GM12878 (cell line): ENCODE measurements around the gene RAB44. TPM values are rescaled to one million over a fixed set of nuclear protein-coding genes. Genes with fewer than 3 reads are reported as not detected.

ENCODE experiments used
- BACH1 ChIP-seq: fragments of 450-650 bp; IDR thresholded peaks from 2 replicates; pipeline ENCODE4 v1.6.1; 2017; ENCODE audit warnings: mild to moderate bottlenecking, borderline replicate concordance
- BMI1 ChIP-seq: fragments of 450-650 bp; IDR thresholded peaks from 2 replicates; pipeline ENCODE4 v1.6.1; 2016; ENCODE audit warnings: mild to moderate bottlenecking, moderate library complexity, borderline replicate concordance
- CBX5 ChIP-seq: sonication (generic); IDR thresholded peaks from 2 replicates; pipeline ENCODE4 v1.6.1; 2016; ENCODE audit warnings: low read depth, moderate library complexity, mild to moderate bottlenecking, inconsistent platforms
- CHD4 ChIP-seq: fragments of 200-600 bp; sonication (generic); IDR thresholded peaks from 2 replicates; pipeline ENCODE4 v1.6.1; 2016; ENCODE audit warnings: mild to moderate bottlenecking
- CREB1 ChIP-seq: IDR thresholded peaks from 2 replicates; pipeline ENCODE4 v1.6.1; 2012; ENCODE audit warnings: low read depth, mild to moderate bottlenecking, inconsistent platforms
- E2F4 ChIP-seq: IDR thresholded peaks from 2 replicates; pipeline ENCODE4 v1.6.1; 2012; ENCODE audit warnings: low read depth, low read length, improper control_type of control experiment
- EGR1 ChIP-seq, 2 experiments: IDR thresholded peaks; 1 replicate in 1 of 2; 2 replicates in 1 of 2; pipeline ENCODE4 v1.6.1; 2011 to 2012; ENCODE audit warnings: low read depth in 2 of 2, low read length in 2 of 2, borderline replicate concordance in 1 of 2, mild to moderate bottlenecking in 1 of 2, moderate library complexity in 1 of 2
- EZH2 ChIP-seq: IDR thresholded peaks from 2 replicates; pipeline ENCODE4 v1.6.1; 2012; ENCODE audit warnings: low read depth, mild to moderate bottlenecking, control low read depth, inconsistent platforms, low read length, borderline replicate concordance; ENCODE audit not compliant: control insufficient read depth
- FOS ChIP-seq: IDR thresholded peaks from 3 replicates; pipeline ENCODE4 v1.6.1; 2011; ENCODE audit warnings: borderline replicate concordance; ENCODE audit not compliant: insufficient read length; ENCODE audit errors: extremely low read depth
- HDAC2 ChIP-seq: fragments of 200-600 bp; sonication (generic); IDR thresholded peaks from 2 replicates; pipeline ENCODE4 v1.6.1; 2017
- HDAC6 ChIP-seq: fragments of 200-600 bp; sonication (generic); IDR thresholded peaks from one replicate; pipeline ENCODE4 v1.8.0; 2017; ENCODE audit warnings: antibody characterized with exemption; ENCODE audit not compliant: unreplicated experiment
- JUNB ChIP-seq: IDR thresholded peaks from 2 replicates; pipeline ENCODE4 v1.6.1; 2016; ENCODE audit warnings: antibody characterized with exemption, mild to moderate bottlenecking
- KLF5 ChIP-seq: fragments of 450-650 bp; IDR thresholded peaks from 2 replicates; pipeline ENCODE4 v1.6.1; 2014; ENCODE audit warnings: mild to moderate bottlenecking; ENCODE audit not compliant: partially characterized antibody
- LARP7 ChIP-seq: fragments of 450-650 bp; IDR thresholded peaks from 2 replicates; pipeline ENCODE4 v1.6.1; 2017; ENCODE audit warnings: mild to moderate bottlenecking
- MEF2B ChIP-seq: fragments of 450-650 bp; IDR thresholded peaks from 2 replicates; pipeline ENCODE4 v1.6.1; 2018; ENCODE audit warnings: mild to moderate bottlenecking, moderate library complexity; ENCODE audit not compliant: partially characterized antibody, poor library complexity, severe bottlenecking
- NFYB ChIP-seq: IDR thresholded peaks from 2 replicates; pipeline ENCODE4 v1.6.1; 2011; ENCODE audit warnings: low read depth, mild to moderate bottlenecking, low read length, improper control_type of control experiment, moderate library complexity; ENCODE audit not compliant: insufficient read depth
- NR2C1 ChIP-seq: fragments of 450-650 bp; IDR thresholded peaks from 2 replicates; pipeline ENCODE4 v1.6.1; 2017; ENCODE audit warnings: antibody characterized with exemption, mild to moderate bottlenecking, moderate library complexity
- PAX8 ChIP-seq: fragments of 450-650 bp; IDR thresholded peaks from 2 replicates; pipeline ENCODE4 v1.6.1; 2017; ENCODE audit warnings: mild to moderate bottlenecking, moderate library complexity
- POU2F2 ChIP-seq: IDR thresholded peaks from 3 replicates; pipeline ENCODE4 v1.6.1; 2011; ENCODE audit warnings: low read depth, mild to moderate bottlenecking, low read length, borderline replicate concordance
- RAD51 ChIP-seq: fragments of 450-650 bp; IDR thresholded peaks from 2 replicates; pipeline ENCODE4 v1.6.1; 2016; ENCODE audit warnings: moderate library complexity, mild to moderate bottlenecking, inconsistent platforms
- SREBF2 ChIP-seq: IDR thresholded peaks from 2 replicates; pipeline ENCODE4 v1.6.1; 2012; ENCODE audit warnings: mild to moderate bottlenecking, low read length
- TARDBP ChIP-seq: IDR thresholded peaks from 2 replicates; pipeline ENCODE4 v1.6.1; 2016; ENCODE audit warnings: borderline replicate concordance
- TCF12 ChIP-seq: IDR thresholded peaks from 2 replicates; pipeline ENCODE4 v1.6.1; 2011; ENCODE audit warnings: low read depth, mild to moderate bottlenecking, low read length
- ZNF384 ChIP-seq: IDR thresholded peaks from 2 replicates; pipeline ENCODE4 v1.6.1; 2012; ENCODE audit warnings: low read depth, mild to moderate bottlenecking, low read length, improper control_type of control experiment, borderline replicate concordance
- polyA plus RNA-seq, 11 experiments: library from polyadenylated mRNA; depleted of rRNA in 4 of 11; unstranded in 6 of 11; stranded (reverse) in 5 of 11; fragments of >200 nt; fragmentation: Nextera tagmentation in 4 of 11; fragmentation: Illumina TruSeq in 1 of 11; extraction: Ambion mirVana in 4 of 11; extraction: Trizol in 1 of 11; gene quantifications; 1 replicate in 1 of 11; 2 replicates in 10 of 11; pipeline versions ENCODE4 v1.2.1 to v1.2.3, GENCODE V29; 2011 to 2016; ENCODE audit warnings: inconsistent platforms in 2 of 11, missing spikeins in 2 of 11, low read depth in 1 of 11
- total RNA-seq, 4 experiments: library from RNA; depleted of rRNA in 3 of 4; stranded (reverse); fragments of >200 nt in 3 of 4; fragmentation: Illumina TruSeq in 1 of 4; extraction: Trizol in 1 of 4; gene quantifications; 2 replicates each; pipeline versions ENCODE4 v1.2.1 to v1.2.3, GENCODE V29; 2013 to 2021

Gene RAB44
- total and polyA plus RNA-seq, 10 of the 15 experiments (the other 5 are each of a cell fraction or from before 2014, with no cell fraction given), result 0.01 to 0.08 (median 0.05) TPM; not detected in 2

- TF ChIP-seq E2F4 (no peak), ZNF384 (no peak; the same call in 1 of the 2 replicates), SREBF2 (no peak), CHD4 (no peak), JUNB (peak; percentile 62; the same call in 1 of the 2 replicates), BMI1 (no peak), HDAC6 (no peak), EGR1 (IDR thresholded peaks at IDR 0.05; ENCODE audit: borderline replicate concordance in 1 of 2, low read depth in 2 of 2, low read length in 2 of 2) (no peak), KLF5 (no peak), CREB1 (peak; percentile 61; the same call in 1 of the 2 replicates), EZH2 (no peak), POU2F2 (no peak; the same call in 2 of the 3 replicates), MEF2B (no peak), FOS (no peak), RAD51 (peak; percentile 62), CBX5 (no peak), TARDBP (no peak), LARP7 (no peak), NR2C1 (no peak), HDAC2 (no peak), BACH1 (peak; percentile 39), PAX8 (no peak), NFYB (no peak), TCF12 (peak; percentile 97)
Observed at GRCh38 chr6:36682328-36683144, 15.1 kb upstream of the RAB44 start (continued).
